HT1080 (cell line): ENCODE results near the gene SCUBE3. TPM values are rescaled to one million over a fixed set of nuclear protein-coding genes. Genes with fewer than 3 reads are reported as not detected.
A peak's percentile ranks its signal among the peaks of the same experiment; 100 is the strongest.

Experiments
- DNase-seq: peaks from one replicate; pipeline ENCODE4 v3.0.0-alpha.2; 2015; ENCODE audit warnings: low read depth
- total RNA-seq: library from RNA; depleted of rRNA; stranded (reverse); fragments of >200 nt; shearing (Covaris generic); gene quantifications from 2 replicates; pipeline ENCODE4 v1.2.3, GENCODE V29; 2014

SCUBE3 gene
- total RNA-seq, 1 experiment from 2014 or later, result 1.0 TPM

DNA sequence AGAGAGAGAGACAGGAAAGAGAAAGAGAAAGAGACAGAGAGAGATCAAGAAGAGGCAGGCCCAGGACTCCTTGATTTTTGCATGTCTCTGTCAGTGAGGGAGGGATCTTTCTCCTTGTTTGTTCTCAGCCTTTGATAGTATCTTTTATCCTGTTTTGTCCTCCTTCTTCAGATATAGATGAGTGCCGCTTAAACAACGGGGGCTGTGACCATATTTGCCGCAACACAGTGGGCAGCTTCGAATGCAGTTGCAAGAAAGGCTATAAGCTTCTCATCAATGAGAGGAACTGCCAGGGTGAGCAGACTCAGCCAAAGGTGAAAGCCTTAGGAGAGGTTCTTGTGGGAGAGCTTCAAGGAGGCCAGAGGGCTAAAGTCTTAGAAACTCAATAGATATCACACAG, 25.8 kb downstream of the SCUBE3 start:
- no peak for DNase-seq

DNA sequence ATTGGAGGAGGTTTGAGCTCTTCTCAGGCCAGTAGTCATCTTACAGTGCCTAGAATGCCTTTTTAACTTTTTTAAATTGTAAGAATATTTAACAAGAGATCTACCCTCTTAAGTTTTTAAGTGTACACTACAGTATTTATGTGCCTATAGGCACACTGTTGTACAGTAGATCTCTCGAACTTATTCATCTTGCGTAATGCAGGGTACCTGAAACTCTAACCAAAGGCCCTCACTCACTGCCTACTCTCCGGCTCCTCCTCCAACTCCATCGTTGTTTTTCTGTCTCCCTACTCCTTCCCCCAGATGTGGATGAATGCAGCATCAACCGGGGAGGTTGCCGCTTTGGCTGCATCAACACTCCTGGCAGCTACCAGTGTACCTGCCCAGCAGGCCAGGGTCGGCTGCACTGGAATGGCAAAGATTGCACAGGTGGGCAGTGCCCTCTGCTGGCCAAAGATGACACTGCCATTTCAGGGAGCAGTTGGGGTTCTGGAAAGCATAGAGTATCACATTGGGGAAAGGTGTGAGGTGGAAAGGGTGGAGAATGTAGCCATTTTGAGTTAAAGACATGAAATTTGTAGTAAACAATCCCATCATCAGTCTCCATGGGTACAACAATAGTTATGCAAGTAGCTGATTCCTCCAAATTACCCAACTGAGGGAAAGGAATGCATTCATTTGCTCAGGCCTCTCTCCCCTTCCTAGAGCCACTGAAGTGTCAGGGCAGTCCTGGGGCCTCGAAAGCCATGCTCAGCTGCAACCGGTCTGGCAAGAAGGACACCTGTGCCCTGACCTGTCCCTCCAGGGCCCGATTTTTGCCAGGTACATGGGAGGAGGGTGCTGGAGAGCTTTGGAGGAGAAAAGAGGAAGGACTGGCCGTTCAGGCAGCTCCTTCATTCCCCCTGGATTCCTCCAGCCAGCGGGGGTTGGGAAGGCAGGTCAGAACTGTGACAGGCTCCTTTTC, 27.4 kb downstream of the SCUBE3 start:
- peak; percentile 59 for DNase-seq

GRCh38 chr6:35242486-35242885, 28.7 kb downstream of the SCUBE3 start:
- DNase-seq, result no peak

DNA sequence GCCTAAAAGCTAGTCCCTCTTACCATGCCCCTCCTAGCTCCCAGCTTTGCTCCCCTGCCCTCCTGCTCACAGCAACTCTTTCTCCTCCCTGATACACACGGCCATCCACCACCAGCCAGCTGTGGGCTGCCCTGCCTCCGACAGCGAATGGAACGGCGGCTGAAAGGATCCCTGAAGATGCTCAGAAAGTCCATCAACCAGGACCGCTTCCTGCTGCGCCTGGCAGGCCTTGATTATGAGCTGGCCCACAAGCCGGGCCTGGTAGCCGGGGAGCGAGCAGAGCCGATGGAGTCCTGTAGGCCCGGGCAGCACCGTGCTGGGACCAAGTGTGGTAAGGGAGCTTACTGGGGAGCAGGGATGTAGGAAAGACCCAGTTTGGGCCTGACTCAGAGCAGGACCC, 29.1 kb downstream of the SCUBE3 start:
- no peak for DNase-seq

GRCh38 chr6:35243386-35243958, 29.7 kb downstream of the SCUBE3 start:
- DNase-seq, result no peak

DNA sequence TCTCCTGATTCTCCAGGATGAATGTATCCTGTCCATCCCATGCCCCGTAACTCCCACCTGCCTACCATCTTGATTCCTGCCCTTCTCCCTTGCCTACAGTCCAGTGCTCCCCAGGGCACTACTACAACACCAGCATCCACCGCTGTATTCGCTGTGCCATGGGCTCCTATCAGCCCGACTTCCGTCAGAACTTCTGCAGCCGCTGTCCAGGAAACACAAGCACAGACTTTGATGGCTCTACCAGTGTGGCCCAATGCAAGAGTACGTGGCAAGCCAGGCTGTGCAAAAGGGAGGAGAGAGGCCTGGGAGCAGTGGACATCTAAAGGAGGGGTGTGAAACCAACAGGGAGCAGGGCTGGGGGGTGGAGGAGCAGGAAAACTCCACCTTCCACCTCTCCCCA, 30.8 kb downstream of the SCUBE3 start:
- DNase-seq, result no peak

- no peak for DNase-seq
Observed at GRCh38 chr6:35247642-35248231, 34.0 kb downstream of the SCUBE3 start.

DNA sequence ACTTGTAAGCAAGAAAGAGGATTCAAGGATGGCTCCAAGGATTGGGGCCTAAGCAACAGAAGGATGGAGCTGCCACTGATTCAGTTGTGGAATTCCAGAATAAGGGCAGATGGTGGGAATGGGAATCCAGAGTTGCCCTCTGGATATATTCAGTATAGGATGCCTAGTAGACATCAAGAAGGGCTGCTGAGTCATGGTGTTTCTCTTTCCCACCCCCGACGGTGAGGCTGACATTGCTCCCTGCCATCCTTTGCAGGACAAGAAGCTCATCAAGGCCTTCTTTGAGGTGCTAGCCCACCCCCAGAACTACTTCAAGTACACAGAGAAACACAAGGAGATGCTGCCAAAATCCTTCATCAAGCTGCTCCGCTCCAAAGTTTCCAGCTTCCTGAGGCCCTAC, 34.5 kb downstream of the SCUBE3 start:
- peak; percentile 27 for DNase-seq

- no peak for DNase-seq
Observed at GRCh38 chr6:35248965-35249364, 35.2 kb downstream of the SCUBE3 start.

GRCh38 chr6:35251949-35252348, 38.2 kb downstream of the SCUBE3 start:
- no peak for DNase-seq

DNA sequence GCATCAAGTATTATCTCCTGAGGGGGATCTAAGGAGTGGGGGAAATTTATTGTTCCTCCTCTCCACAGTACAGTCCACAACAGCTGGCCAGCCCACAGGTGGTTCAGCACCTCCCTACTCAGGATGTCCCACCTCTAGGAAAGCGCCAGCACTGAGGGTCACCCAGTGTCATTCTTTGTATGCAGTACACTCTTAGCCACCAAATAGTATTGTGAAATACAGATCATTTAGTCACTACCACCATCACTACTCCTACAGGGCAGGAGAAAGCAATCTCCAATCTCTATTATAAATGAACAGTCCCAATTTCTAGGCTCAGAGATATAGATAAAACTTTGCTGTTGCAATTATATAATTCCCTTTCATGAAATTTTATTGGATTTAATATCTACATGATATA, 39.5 kb downstream of the SCUBE3 start:
- no peak for DNase-seq

DNA sequence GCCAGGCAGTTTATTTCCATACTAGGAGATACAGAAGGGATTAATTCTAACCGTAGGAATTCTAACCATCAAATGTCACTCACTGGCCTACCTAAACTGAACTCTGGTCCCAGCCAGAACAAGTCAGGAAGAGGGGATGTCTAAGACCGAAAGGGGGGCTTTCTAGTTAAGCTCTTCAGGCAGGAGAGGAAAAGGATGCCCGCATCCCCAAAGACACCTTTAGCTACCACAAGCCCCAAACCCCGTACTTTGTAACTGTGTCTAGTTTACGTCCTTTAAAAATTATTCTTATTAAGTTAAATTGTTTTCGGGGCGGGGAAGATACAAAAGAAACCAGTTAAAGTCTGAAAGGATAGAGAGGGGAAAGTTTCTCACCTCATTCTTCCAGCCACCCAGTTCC, 44.6 kb downstream of the SCUBE3 start:
- no peak for DNase-seq

DNA sequence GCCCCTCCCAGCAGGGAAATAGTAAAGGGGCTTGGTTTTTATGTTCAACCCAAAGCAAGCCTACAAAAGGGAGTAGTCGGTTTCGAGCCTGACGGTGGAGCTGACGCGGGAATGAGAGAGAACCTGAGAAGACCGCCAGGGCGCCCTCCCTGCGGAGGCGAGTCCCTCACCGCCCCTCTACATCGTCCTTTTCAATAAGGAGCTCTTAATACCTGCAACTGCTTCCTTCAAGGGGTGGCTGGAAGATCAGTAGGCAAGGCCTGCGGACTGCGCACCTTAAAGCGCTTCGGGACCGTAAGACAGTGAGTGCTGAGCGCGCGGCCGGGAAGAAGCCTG, 45.1 kb downstream of the SCUBE3 start:
- no peak for DNase-seq

DNA sequence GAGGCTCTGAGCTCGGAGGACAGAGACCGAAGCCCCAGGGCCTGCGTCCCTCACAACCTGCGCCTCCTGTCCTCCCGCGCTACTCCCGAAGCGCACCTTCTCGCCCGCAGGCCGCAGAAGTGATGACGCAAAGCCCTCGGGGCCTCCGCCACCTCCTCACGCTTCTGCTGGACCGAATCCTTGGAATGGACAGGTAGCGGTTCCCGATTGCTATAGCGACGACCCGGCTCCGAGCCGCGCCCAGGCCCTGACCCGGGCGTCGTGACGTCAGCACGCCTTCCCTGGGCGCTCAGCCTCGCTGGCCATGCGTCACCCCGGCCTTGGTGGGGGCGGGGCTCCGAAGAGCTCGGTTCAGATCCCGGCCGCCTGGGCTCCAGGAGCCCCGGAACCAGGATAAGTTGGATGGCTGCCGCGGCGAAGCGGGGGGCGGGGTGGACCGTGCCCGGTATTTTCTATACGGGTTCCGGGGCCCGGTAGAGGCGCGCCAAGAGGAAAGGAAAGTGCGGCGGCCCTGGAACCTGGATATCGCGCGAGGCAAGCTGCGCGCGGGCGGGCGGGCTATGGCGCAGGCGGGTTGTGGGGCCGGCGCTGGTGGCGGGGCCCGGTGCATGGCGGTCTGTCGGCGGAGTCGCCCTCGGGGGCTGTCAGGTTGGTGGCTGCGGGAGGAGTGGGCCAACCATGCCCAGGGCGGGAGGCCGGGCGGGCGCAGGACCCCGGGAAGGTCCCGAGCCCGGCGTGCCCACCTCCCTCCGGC, 45.6 kb downstream of the SCUBE3 start, which contains the start of gene ZNF76:
Gene ZNF76, plus strand, starts transcription at position 542 of the 754 bp plus-strand sequence. CDS start 21,417 bp downstream, outside the sequence.
- DNase-seq, result peak; percentile 96

GRCh38 chr6:35259948-35260590, 46.3 kb downstream of the SCUBE3 start:
- DNase-seq, result peak; percentile 40

- no peak for DNase-seq
Observed at GRCh38 chr6:35260591-35261570, 47.1 kb downstream of the SCUBE3 start.

- peak; percentile 15 for DNase-seq
Observed at GRCh38 chr6:35262596-35262995, 48.8 kb downstream of the SCUBE3 start.

DNA sequence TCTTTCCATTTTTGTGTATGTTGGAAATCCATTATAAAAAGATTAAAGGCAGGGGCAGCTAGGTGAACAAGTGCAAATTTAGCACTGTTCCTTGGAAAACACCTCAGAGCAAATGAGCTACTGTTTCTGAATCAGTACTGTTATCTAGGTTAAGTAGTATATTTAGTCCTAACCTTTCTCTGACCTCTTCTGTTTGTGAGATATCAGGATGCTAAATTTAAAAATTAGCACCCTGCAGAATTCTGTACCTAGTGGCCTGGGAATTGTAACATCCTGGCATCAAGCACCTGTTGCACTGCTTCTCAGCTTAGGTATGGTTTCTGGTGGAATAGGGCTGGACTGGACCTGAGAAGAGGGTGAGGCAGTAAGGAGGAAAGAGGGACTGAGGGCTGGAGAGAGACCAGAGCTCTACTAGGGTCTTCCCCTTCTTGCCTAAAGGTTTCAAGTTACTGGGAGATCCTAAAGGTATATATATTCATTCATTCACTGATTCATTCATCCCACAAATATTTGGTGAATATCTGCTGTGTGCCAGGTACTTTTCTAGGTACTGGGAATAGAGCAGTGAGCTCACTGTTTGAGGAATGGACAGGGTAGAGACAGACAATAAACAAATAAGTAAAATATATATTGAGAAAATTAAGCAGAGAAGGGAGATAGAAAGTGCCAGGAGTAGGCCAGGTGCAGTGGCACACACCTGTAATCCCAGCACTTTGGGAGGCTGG, 51.0 kb downstream of the SCUBE3 start:
- DNase-seq, result no peak

DNA sequence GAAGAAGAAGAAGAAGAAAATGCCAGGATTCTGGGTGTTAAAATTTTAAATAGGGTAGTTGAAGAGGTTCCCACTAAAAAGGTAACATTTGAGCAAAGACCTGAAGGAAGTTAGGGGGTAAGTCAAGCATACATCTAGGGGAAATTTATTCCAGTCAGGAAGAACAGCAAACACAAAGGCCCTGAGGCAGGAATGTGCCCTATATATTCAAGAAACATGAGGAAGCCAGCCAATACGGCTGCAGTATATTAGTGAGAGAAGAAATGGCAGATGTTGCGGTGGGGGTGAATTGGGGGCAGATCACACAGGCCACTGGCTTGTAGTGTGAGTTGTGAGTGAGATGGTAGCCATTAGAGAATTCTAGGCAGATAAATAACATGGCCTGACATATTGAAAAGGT, 51.8 kb downstream of the SCUBE3 start:
- no peak for DNase-seq
